C4-2B (cell line): ENCODE data around the gene JTB.
A peak's percentile ranks its signal among the peaks of the same experiment; 100 is the strongest.

Experiments used
- ZFX ChIP-seq: fragments of 450-650 bp; IDR thresholded peaks from 2 replicates; pipeline ENCODE4 v1.6.1; 2017
- TF ChIP-seq, protein P1 (sequence below): fragments of 450-650 bp; conservative IDR thresholded peaks from 2 replicates; pipeline ENCODE4 v1.5.1; 2017; ENCODE audit warnings: mild to moderate bottlenecking

DNA sequence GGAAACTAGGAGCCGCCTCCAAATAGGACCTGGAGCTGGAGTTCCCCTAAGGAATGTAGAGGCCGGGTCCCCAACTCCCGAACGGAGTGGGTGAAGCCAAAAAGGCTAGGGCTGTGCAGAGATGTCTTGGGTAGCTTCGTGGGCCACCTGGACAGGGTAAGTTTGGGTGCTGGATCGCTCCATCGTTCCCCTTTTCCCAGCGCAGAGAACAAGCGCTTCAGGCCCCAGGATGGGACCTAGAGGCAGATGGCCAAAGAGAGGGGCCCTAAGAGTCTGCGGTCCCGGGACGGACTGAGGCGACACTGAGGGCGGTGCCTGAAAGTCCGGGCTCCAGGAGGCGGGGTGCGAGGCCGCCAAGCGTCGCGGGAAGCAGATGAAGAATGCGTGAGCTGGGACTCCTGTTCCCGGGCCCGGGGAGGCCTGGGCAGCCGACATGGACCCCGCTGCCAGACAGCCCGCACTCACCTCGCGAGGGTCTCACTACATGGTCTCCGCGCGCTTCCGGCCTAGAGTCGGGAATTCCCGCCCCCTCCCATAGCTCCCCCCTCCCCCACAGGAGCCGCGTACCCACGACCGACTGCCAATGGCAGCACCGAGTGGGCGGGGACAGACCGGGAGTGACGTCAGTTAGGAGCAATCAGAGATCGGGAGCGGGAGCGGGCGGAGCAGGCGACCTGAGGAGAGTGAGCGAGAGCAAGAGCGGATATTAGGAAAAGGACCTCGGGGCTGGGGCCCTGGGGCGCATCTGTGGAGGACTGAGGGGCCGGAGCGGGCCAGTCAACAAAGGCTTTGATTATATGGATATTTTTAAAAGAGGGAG, 14.2 kb downstream of the JTB start, which contains the start of gene SLC39A1:
- TF ChIP-seq, protein P1, sequence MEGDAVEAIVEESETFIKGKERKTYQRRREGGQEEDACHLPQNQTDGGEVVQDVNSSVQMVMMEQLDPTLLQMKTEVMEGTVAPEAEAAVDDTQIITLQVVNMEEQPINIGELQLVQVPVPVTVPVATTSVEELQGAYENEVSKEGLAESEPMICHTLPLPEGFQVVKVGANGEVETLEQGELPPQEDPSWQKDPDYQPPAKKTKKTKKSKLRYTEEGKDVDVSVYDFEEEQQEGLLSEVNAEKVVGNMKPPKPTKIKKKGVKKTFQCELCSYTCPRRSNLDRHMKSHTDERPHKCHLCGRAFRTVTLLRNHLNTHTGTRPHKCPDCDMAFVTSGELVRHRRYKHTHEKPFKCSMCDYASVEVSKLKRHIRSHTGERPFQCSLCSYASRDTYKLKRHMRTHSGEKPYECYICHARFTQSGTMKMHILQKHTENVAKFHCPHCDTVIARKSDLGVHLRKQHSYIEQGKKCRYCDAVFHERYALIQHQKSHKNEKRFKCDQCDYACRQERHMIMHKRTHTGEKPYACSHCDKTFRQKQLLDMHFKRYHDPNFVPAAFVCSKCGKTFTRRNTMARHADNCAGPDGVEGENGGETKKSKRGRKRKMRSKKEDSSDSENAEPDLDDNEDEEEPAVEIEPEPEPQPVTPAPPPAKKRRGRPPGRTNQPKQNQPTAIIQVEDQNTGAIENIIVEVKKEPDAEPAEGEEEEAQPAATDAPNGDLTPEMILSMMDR: no peak
- TF ChIP-seq ZFX: peak; percentile 57; the same call in 1 of the 2 replicates
